ENCODE data around the gene USF1. TPM values are rescaled to one million over a fixed set of nuclear protein-coding genes. Genes with fewer than 3 reads are reported as not detected.
A peak's percentile ranks its signal among the peaks of the same experiment; 100 is the strongest.

Gene USF1
- total and polyA plus RNA-seq, 9 of the 15 experiments (the other 6 are each of a cell fraction or from before 2014, with no cell fraction given), result 7.4 to 60.2 (median 54.2) TPM

DNA sequence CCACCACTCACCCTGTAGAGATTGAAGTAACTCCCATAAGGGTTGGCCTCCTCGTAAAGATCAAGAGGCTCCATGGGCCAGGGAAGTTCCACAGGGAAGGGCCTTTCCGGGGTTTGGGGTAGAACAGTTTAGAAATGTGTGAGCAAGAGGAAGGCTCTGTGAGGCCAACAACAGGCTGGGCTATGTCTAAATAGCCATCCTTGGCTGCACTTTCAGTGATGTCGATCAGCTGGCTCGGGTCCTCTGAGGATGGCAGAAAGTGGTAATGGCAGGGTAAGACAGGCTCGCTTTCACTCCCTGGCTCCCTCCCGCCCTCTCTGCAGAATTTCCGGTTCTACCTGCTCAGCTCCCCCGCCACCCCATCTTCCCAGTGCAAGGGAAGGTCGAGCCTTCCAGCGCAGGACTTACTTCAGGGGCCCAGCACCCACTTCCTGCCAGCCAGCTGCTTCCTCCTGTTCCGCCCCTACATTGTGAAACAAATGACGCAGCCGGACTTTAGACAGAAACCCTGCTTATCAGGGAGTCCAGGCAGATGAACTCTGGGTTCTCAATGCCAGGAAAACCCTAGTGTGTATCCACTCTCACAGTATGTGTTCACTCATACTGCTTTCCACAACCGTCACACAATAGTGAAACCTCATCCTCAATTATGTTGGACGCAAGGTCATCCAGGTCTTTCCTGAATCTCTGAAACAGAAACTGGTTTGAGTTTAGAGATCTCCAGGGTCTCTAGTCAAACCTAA is 32.1 kb downstream of the USF1 start (continued):
- TF ChIP-seq, protein P1, sequence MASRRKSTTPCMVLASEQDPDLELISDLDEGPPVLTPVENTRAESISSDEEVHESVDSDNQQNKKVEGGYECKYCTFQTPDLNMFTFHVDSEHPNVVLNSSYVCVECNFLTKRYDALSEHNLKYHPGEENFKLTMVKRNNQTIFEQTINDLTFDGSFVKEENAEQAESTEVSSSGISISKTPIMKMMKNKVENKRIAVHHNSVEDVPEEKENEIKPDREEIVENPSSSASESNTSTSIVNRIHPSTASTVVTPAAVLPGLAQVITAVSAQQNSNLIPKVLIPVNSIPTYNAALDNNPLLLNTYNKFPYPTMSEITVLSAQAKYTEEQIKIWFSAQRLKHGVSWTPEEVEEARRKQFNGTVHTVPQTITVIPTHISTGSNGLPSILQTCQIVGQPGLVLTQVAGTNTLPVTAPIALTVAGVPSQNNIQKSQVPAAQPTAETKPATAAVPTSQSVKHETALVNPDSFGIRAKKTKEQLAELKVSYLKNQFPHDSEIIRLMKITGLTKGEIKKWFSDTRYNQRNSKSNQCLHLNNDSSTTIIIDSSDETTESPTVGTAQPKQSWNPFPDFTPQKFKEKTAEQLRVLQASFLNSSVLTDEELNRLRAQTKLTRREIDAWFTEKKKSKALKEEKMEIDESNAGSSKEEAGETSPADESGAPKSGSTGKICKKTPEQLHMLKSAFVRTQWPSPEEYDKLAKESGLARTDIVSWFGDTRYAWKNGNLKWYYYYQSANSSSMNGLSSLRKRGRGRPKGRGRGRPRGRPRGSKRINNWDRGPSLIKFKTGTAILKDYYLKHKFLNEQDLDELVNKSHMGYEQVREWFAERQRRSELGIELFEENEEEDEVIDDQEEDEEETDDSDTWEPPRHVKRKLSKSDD (conservative IDR thresholded peaks at IDR 0.05; ENCODE audit: low read length), result no peak
- no peak for TF ChIP-seq PHB2 (IDR thresholded peaks at IDR 0.05; ENCODE audit: low read depth)
- no peak for TF ChIP-seq ZFP30 (CRISPR knock-in tag; IDR thresholded peaks at IDR 0.05; ENCODE audit: borderline replicate concordance)
- TF ChIP-seq, protein P2, sequence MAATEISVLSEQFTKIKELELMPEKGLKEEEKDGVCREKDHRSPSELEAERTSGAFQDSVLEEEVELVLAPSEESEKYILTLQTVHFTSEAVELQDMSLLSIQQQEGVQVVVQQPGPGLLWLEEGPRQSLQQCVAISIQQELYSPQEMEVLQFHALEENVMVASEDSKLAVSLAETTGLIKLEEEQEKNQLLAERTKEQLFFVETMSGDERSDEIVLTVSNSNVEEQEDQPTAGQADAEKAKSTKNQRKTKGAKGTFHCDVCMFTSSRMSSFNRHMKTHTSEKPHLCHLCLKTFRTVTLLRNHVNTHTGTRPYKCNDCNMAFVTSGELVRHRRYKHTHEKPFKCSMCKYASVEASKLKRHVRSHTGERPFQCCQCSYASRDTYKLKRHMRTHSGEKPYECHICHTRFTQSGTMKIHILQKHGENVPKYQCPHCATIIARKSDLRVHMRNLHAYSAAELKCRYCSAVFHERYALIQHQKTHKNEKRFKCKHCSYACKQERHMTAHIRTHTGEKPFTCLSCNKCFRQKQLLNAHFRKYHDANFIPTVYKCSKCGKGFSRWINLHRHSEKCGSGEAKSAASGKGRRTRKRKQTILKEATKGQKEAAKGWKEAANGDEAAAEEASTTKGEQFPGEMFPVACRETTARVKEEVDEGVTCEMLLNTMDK (IDR thresholded peaks at IDR 0.05; ENCODE audit: borderline replicate concordance, insufficient read depth, low read depth, low read length, poor library complexity, severe bottlenecking), result no peak
- TF ChIP-seq RFX7 (CRISPR knock-in tag; IDR thresholded peaks at IDR 0.05), result no peak
- TF ChIP-seq ZNF644 (tag; IDR thresholded peaks at IDR 0.05; ENCODE audit: low read depth), result no peak; the same call in none of the 2 replicates
- no peak for TF ChIP-seq SIRT6 (IDR thresholded peaks at IDR 0.05; ENCODE audit: low read depth, low read length)
- no peak for TF ChIP-seq ZNF3 (CRISPR knock-in tag; IDR thresholded peaks at IDR 0.05)
- TF ChIP-seq, protein P3, sequence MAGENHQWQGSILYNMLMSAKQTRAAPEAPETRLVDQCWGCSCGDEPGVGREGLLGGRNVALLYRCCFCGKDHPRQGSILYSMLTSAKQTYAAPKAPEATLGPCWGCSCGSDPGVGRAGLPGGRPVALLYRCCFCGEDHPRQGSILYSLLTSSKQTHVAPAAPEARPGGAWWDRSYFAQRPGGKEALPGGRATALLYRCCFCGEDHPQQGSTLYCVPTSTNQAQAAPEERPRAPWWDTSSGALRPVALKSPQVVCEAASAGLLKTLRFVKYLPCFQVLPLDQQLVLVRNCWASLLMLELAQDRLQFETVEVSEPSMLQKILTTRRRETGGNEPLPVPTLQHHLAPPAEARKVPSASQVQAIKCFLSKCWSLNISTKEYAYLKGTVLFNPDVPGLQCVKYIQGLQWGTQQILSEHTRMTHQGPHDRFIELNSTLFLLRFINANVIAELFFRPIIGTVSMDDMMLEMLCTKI (IDR thresholded peaks at IDR 0.05; ENCODE audit: partially characterized antibody), result no peak
- TF ChIP-seq SMARCB1 (IDR thresholded peaks at IDR 0.05; ENCODE audit: insufficient read length, low read depth), result no peak
- peak; percentile 93 for TF ChIP-seq ZNF589 (CRISPR knock-in tag; IDR thresholded peaks at IDR 0.05; ENCODE audit: low read depth)
- TF ChIP-seq XRCC5 (IDR thresholded peaks at IDR 0.05; ENCODE audit: low read depth, low read length), result 0 out of 2 replicates have a peak, but pooled peaks have one; percentile 20
- no peak for TF ChIP-seq MAFG (tag; conservative IDR thresholded peaks at IDR 0.05)
- TF ChIP-seq, protein P4, sequence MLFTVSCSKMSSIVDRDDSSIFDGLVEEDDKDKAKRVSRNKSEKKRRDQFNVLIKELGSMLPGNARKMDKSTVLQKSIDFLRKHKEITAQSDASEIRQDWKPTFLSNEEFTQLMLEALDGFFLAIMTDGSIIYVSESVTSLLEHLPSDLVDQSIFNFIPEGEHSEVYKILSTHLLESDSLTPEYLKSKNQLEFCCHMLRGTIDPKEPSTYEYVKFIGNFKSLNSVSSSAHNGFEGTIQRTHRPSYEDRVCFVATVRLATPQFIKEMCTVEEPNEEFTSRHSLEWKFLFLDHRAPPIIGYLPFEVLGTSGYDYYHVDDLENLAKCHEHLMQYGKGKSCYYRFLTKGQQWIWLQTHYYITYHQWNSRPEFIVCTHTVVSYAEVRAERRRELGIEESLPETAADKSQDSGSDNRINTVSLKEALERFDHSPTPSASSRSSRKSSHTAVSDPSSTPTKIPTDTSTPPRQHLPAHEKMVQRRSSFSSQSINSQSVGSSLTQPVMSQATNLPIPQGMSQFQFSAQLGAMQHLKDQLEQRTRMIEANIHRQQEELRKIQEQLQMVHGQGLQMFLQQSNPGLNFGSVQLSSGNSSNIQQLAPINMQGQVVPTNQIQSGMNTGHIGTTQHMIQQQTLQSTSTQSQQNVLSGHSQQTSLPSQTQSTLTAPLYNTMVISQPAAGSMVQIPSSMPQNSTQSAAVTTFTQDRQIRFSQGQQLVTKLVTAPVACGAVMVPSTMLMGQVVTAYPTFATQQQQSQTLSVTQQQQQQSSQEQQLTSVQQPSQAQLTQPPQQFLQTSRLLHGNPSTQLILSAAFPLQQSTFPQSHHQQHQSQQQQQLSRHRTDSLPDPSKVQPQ (CRISPR knock-in tag; IDR thresholded peaks at IDR 0.05; ENCODE audit: borderline replicate concordance), result no peak
- no peak for TF ChIP-seq MAFK (IDR thresholded peaks at IDR 0.05; ENCODE audit: low read length)
- TF ChIP-seq, protein P5, sequence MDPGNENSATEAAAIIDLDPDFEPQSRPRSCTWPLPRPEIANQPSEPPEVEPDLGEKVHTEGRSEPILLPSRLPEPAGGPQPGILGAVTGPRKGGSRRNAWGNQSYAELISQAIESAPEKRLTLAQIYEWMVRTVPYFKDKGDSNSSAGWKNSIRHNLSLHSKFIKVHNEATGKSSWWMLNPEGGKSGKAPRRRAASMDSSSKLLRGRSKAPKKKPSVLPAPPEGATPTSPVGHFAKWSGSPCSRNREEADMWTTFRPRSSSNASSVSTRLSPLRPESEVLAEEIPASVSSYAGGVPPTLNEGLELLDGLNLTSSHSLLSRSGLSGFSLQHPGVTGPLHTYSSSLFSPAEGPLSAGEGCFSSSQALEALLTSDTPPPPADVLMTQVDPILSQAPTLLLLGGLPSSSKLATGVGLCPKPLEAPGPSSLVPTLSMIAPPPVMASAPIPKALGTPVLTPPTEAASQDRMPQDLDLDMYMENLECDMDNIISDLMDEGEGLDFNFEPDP (CRISPR knock-in tag; IDR thresholded peaks at IDR 0.05), result no peak
